Measurements from ENCODE around the gene PRKG1.

Gene PRKG1

GRCh38 chr10:51507476-51507875, 433.2 kb downstream of the PRKG1 start:
- Histone ChIP-seq H3K27me3 (replicated peaks in 2 of 5; ENCODE audit: control insufficient read depth in 4 of 5, insufficient read depth in 5 of 5, low read length in 4 of 5) (no peaks in the 10 kb centered on the region), H3K4me1 (ENCODE audit: control extremely low read depth in 1 of 4, control insufficient read depth in 4 of 4, insufficient read depth in 4 of 4, low read length in 3 of 4) (no peaks in the 10 kb centered on the region), H3K36me3 (ENCODE audit: control insufficient read depth in 4 of 4, insufficient read depth in 4 of 4, low read length in 3 of 4) (no peaks in the 10 kb centered on the region), H3K4me3 (ENCODE audit: control insufficient read depth in 1 of 7, extremely low read depth in 1 of 7, insufficient read depth in 4 of 7, low read depth in 2 of 7, low read length in 6 of 7) (no peak overlapping the region), H3K9me3 (ENCODE audit: control extremely low read depth in 1 of 5, control insufficient read depth in 4 of 5, insufficient read depth in 2 of 5, low read depth in 1 of 5, low read length in 4 of 5) (no peaks in the 10 kb centered on the region), H3K27ac (ENCODE audit: insufficient read depth in 1 of 2, low read depth in 1 of 2, low read length in 2 of 2, poor library complexity in 1 of 2, severe bottlenecking in 2 of 2) (no peak overlapping the region)
- 100% methylated on average over 2 of the region's 3 CpGs for WGBS (ENCODE audit: insufficient coverage)
- ChIA-PET POLR2A (interaction anchor here (0.7 kb wide), 1 partner anchor 689 kb away, joined by 3 read pairs; no protein-coding TSS in a partner anchor), CTCF (no interaction called here)
- DNase-seq, result no peak

DNA sequence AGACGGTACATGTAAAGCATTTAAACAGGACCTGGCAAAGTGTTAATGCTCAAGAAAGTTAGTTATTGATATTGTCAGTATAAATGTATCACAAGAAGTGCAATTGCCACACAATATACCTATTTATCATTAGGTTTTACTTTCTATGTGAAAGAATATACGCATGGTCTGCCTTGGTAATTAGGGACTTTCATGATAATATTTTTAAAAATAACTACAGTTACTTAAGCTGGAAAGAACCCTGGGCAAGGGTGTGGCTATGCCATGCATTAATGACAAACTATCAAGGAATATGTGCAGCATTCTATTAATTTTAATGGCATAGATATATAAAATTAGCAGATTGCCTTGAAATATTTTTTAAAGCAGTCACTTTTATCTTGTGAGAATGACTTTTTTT, 433.9 kb downstream of the PRKG1 start:
- Histone ChIP-seq H3K9me3 (ENCODE audit: control extremely low read depth in 1 of 5, control insufficient read depth in 4 of 5, insufficient read depth in 2 of 5, low read depth in 1 of 5, low read length in 4 of 5) (no peaks in the 10 kb centered on the region), H3K4me3 (ENCODE audit: control insufficient read depth in 1 of 7, extremely low read depth in 1 of 7, insufficient read depth in 4 of 7, low read depth in 2 of 7, low read length in 6 of 7) (no peak overlapping the region), H3K27ac (ENCODE audit: insufficient read depth in 1 of 2, low read depth in 1 of 2, low read length in 2 of 2, poor library complexity in 1 of 2, severe bottlenecking in 2 of 2) (no peak overlapping the region), H3K27me3 (replicated peaks in 2 of 5; ENCODE audit: control insufficient read depth in 4 of 5, insufficient read depth in 5 of 5, low read length in 4 of 5) (no peaks in the 10 kb centered on the region), H3K36me3 (ENCODE audit: control insufficient read depth in 4 of 4, insufficient read depth in 4 of 4, low read length in 3 of 4) (no peaks in the 10 kb centered on the region), H3K4me1 (ENCODE audit: control extremely low read depth in 1 of 4, control insufficient read depth in 4 of 4, insufficient read depth in 4 of 4, low read length in 3 of 4) (no peaks in the 10 kb centered on the region)
- WGBS (ENCODE audit: insufficient coverage), result no CpG with 5 or more reads among the region's 2 CpGs
- ChIA-PET POLR2A (no interaction called here), CTCF (no interaction called here)
- DNase-seq, result no peak

- no peak overlapping the region for H3K4me3 ChIP-seq (ENCODE audit: control insufficient read depth in 1 of 7, extremely low read depth in 1 of 7, insufficient read depth in 4 of 7, low read depth in 2 of 7, low read length in 6 of 7)
- H3K36me3 ChIP-seq (ENCODE audit: control insufficient read depth in 4 of 4, insufficient read depth in 4 of 4, low read length in 3 of 4), result no peaks in the 10 kb centered on the region
- no peaks in the 10 kb centered on the region for H3K4me1 ChIP-seq (ENCODE audit: control extremely low read depth in 1 of 4, control insufficient read depth in 4 of 4, insufficient read depth in 4 of 4, low read length in 3 of 4)
- H3K9me3 ChIP-seq (ENCODE audit: control extremely low read depth in 1 of 5, control insufficient read depth in 4 of 5, insufficient read depth in 2 of 5, low read depth in 1 of 5, low read length in 4 of 5), result no peaks in the 10 kb centered on the region
- no CpG with 5 or more reads among the region's 2 CpGs for WGBS (ENCODE audit: insufficient coverage)
- H3K27me3 ChIP-seq (replicated peaks in 2 of 5; ENCODE audit: control insufficient read depth in 4 of 5, insufficient read depth in 5 of 5, low read length in 4 of 5), result no peaks in the 10 kb centered on the region
- POLR2A ChIA-PET, result no interaction called here
- no peak for DNase-seq
- H3K27ac ChIP-seq (ENCODE audit: insufficient read depth in 1 of 2, low read depth in 1 of 2, low read length in 2 of 2, poor library complexity in 1 of 2, severe bottlenecking in 2 of 2), result no peak overlapping the region
- CTCF ChIA-PET, result no interaction called here
Measured at GRCh38 chr10:51510231-51510630, 435.9 kb downstream of the PRKG1 start.

DNA sequence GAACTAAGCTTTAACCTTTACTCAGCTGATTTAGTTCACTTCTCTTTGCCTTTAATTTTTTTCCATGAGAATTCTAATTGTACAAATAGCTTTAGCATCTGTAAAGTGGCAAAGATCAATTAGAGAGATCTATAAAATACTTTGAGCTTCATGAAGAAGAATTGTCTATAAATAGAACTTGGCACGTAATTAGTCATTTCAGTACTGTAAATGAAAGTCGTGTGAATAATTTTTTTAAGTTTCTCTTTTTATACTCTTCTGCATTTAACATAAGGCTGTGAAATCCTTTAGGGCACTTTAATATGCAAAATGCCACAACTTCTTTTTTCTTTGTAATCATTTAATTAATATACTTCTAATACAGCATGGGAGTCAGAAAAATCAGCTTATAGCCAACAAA, 447.3 kb downstream of the PRKG1 start:
- peaks cover 0 to under 1% (median 0%) of the 10 kb centered on the region in 5 experiments for H3K27me3 ChIP-seq (replicated peaks in 2 of 5; ENCODE audit: control insufficient read depth in 4 of 5, insufficient read depth in 5 of 5, low read length in 4 of 5)
- H3K27ac ChIP-seq (ENCODE audit: insufficient read depth in 1 of 2, low read depth in 1 of 2, low read length in 2 of 2, poor library complexity in 1 of 2, severe bottlenecking in 2 of 2), result no peak overlapping the region
- no peaks in the 10 kb centered on the region for H3K36me3 ChIP-seq (ENCODE audit: control insufficient read depth in 4 of 4, insufficient read depth in 4 of 4, low read length in 3 of 4)
- WGBS (ENCODE audit: insufficient coverage), result no CpG with 5 or more reads among the region's 2 CpGs
- DNase-seq, result no peak
- CTCF ChIA-PET, result no interaction called here
- POLR2A ChIA-PET, result interaction anchor here (0.6 kb wide), 1 partner anchor 340 kb away, joined by 4 read pairs; no protein-coding TSS in a partner anchor
- H3K4me3 ChIP-seq (ENCODE audit: control insufficient read depth in 1 of 7, extremely low read depth in 1 of 7, insufficient read depth in 4 of 7, low read depth in 2 of 7, low read length in 6 of 7), result no peak overlapping the region
- H3K9me3 ChIP-seq (ENCODE audit: control extremely low read depth in 1 of 5, control insufficient read depth in 4 of 5, insufficient read depth in 2 of 5, low read depth in 1 of 5, low read length in 4 of 5), result no peaks in the 10 kb centered on the region
- H3K4me1 ChIP-seq (ENCODE audit: control extremely low read depth in 1 of 4, control insufficient read depth in 4 of 4, insufficient read depth in 4 of 4, low read length in 3 of 4), result no peaks in the 10 kb centered on the region

- Histone ChIP-seq H3K27ac (ENCODE audit: insufficient read depth in 1 of 2, low read depth in 1 of 2, low read length in 2 of 2, poor library complexity in 1 of 2, severe bottlenecking in 2 of 2) (no peak overlapping the region), H3K27me3 (replicated peaks in 2 of 5; ENCODE audit: control insufficient read depth in 4 of 5, insufficient read depth in 5 of 5, low read length in 4 of 5) (peaks cover 0 to 2% (median 0%) of the 10 kb centered on the region in 5 experiments), H3K4me1 (ENCODE audit: control extremely low read depth in 1 of 4, control insufficient read depth in 4 of 4, insufficient read depth in 4 of 4, low read length in 3 of 4) (no peaks in the 10 kb centered on the region), H3K4me3 (ENCODE audit: control insufficient read depth in 1 of 7, extremely low read depth in 1 of 7, insufficient read depth in 4 of 7, low read depth in 2 of 7, low read length in 6 of 7) (no peak overlapping the region), H3K36me3 (ENCODE audit: control insufficient read depth in 4 of 4, insufficient read depth in 4 of 4, low read length in 3 of 4) (no peaks in the 10 kb centered on the region), H3K9me3 (ENCODE audit: control extremely low read depth in 1 of 5, control insufficient read depth in 4 of 5, insufficient read depth in 2 of 5, low read depth in 1 of 5, low read length in 4 of 5) (no peaks in the 10 kb centered on the region)
- CTCF ChIA-PET, result no interaction called here
- POLR2A ChIA-PET, result no interaction called here
- DNase-seq, result no peak
- WGBS (ENCODE audit: insufficient coverage), result no CpG with 5 or more reads among the region's 3 CpGs
Measured at GRCh38 chr10:51522858-51523257, 448.6 kb downstream of the PRKG1 start.

- Histone ChIP-seq H3K27ac (ENCODE audit: insufficient read depth in 1 of 2, low read depth in 1 of 2, low read length in 2 of 2, poor library complexity in 1 of 2, severe bottlenecking in 2 of 2) (no peak overlapping the region), H3K9me3 (ENCODE audit: control extremely low read depth in 1 of 5, control insufficient read depth in 4 of 5, insufficient read depth in 2 of 5, low read depth in 1 of 5, low read length in 4 of 5) (no peaks in the 10 kb centered on the region), H3K27me3 (replicated peaks in 2 of 5; ENCODE audit: control insufficient read depth in 4 of 5, insufficient read depth in 5 of 5, low read length in 4 of 5) (peaks cover 0 to 2% (median 0%) of the 10 kb centered on the region in 5 experiments), H3K4me1 (ENCODE audit: control extremely low read depth in 1 of 4, control insufficient read depth in 4 of 4, insufficient read depth in 4 of 4, low read length in 3 of 4) (peaks cover 0 to 3% (median 0%) of the 10 kb centered on the region in 4 experiments), H3K4me3 (ENCODE audit: control insufficient read depth in 1 of 7, extremely low read depth in 1 of 7, insufficient read depth in 4 of 7, low read depth in 2 of 7, low read length in 6 of 7) (no peak overlapping the region), H3K36me3 (ENCODE audit: control insufficient read depth in 4 of 4, insufficient read depth in 4 of 4, low read length in 3 of 4) (no peaks in the 10 kb centered on the region)
- ChIA-PET POLR2A (no interaction called here), CTCF (interaction anchor here (1.3 kb wide), 1 partner anchor 46 kb away, joined by 3 read pairs; no protein-coding TSS in a partner anchor)
- no peak for DNase-seq
Measured at GRCh38 chr10:51523440-51523839, 449.2 kb downstream of the PRKG1 start.

- WGBS (ENCODE audit: insufficient coverage), result no CpG with 5 or more reads among the region's 1 CpG
Measured at GRCh38 chr10:51524041-51524440, 449.8 kb downstream of the PRKG1 start.

More at GRCh38 chr10:51524041-51524440, 449.8 kb downstream of the PRKG1 start:
- no peak for DNase-seq
- H3K4me1 ChIP-seq (ENCODE audit: control extremely low read depth in 1 of 4, control insufficient read depth in 4 of 4, insufficient read depth in 4 of 4, low read length in 3 of 4), result peaks cover 0 to 3% (median under 1%) of the 10 kb centered on the region in 4 experiments
- peaks cover 0 to 3% (median 0%) of the 10 kb centered on the region in 5 experiments for H3K27me3 ChIP-seq (replicated peaks in 2 of 5; ENCODE audit: control insufficient read depth in 4 of 5, insufficient read depth in 5 of 5, low read length in 4 of 5)
- POLR2A ChIA-PET, result no interaction called here
- H3K36me3 ChIP-seq (ENCODE audit: control insufficient read depth in 4 of 4, insufficient read depth in 4 of 4, low read length in 3 of 4), result no peaks in the 10 kb centered on the region
- no peak overlapping the region for H3K27ac ChIP-seq (ENCODE audit: insufficient read depth in 1 of 2, low read depth in 1 of 2, low read length in 2 of 2, poor library complexity in 1 of 2, severe bottlenecking in 2 of 2)
- no peak overlapping the region for H3K4me3 ChIP-seq (ENCODE audit: control insufficient read depth in 1 of 7, extremely low read depth in 1 of 7, insufficient read depth in 4 of 7, low read depth in 2 of 7, low read length in 6 of 7)
- H3K9me3 ChIP-seq (ENCODE audit: control extremely low read depth in 1 of 5, control insufficient read depth in 4 of 5, insufficient read depth in 2 of 5, low read depth in 1 of 5, low read length in 4 of 5), result no peaks in the 10 kb centered on the region
- CTCF ChIA-PET, result interaction anchor here (1.3 kb wide), 1 partner anchor 47 kb away, joined by 3 read pairs; no protein-coding TSS in a partner anchor

Data from common myeloid progenitor, CD34-positive (primary cell).